ENCODE data around the gene ABCC1.
"Not testable (repeated sequence)": the region's sequence is repeated elsewhere in the genome, so short reads cannot be mapped to it uniquely, and the experiment has no call there.

ABCC1 gene

GRCh38 chr16:16147316-16147999 lies 198.0 kb downstream of the ABCC1 start:
- no peak for DNase-seq (ENCODE audit: low read depth)
- no peak for TF ChIP-seq CTCF (conservative IDR thresholded peaks at IDR 0.05; ENCODE audit: low read depth, low read length)
- H3K4me3 ChIP-seq (ENCODE audit: low read depth, low read length): no peak overlapping the region

- DNase-seq (ENCODE audit: low read depth): peak; percentile 12
Measured at GRCh38 chr16:16148000-16148599, 198.7 kb downstream of the ABCC1 start.

GRCh38 chr16:16148755-16149154 lies 199.3 kb downstream of the ABCC1 start:
- no peak overlapping the region for H3K4me3 ChIP-seq (ENCODE audit: low read depth, low read length)
- DNase-seq (ENCODE audit: low read depth): no peak
- TF ChIP-seq CTCF (conservative IDR thresholded peaks at IDR 0.05; ENCODE audit: low read depth, low read length): no peak

More at GRCh38 chr16:16148000-16148599, 198.7 kb downstream of the ABCC1 start:
- H3K4me3 ChIP-seq (ENCODE audit: low read depth, low read length): not testable (repeated sequence)

- no peak for TF ChIP-seq CTCF (conservative IDR thresholded peaks at IDR 0.05; ENCODE audit: low read depth, low read length)
- no peak for DNase-seq (ENCODE audit: low read depth)
Measured at GRCh38 chr16:16149710-16150116, 200.3 kb downstream of the ABCC1 start.

GRCh38 chr16:16150117-16150877 lies 200.9 kb downstream of the ABCC1 start:
- H3K4me3 ChIP-seq (ENCODE audit: low read depth, low read length): no peak overlapping the region
- no peak for TF ChIP-seq CTCF (conservative IDR thresholded peaks at IDR 0.05; ENCODE audit: low read depth, low read length)

More at GRCh38 chr16:16149710-16150116, 200.3 kb downstream of the ABCC1 start:
- no peak overlapping the region for H3K4me3 ChIP-seq (ENCODE audit: low read depth, low read length)

GRCh38 chr16:16150878-16151152 lies 201.4 kb downstream of the ABCC1 start:
- H3K4me3 ChIP-seq (ENCODE audit: low read depth, low read length): no peak overlapping the region
- TF ChIP-seq CTCF (conservative IDR thresholded peaks at IDR 0.05; ENCODE audit: low read depth, low read length): no peak
- DNase-seq (ENCODE audit: low read depth): no peak

More at GRCh38 chr16:16150117-16150877, 200.9 kb downstream of the ABCC1 start:
- peak; percentile 44 for DNase-seq (ENCODE audit: low read depth)

GRCh38 chr16:16151315-16151714 lies 201.9 kb downstream of the ABCC1 start:
- H3K4me3 ChIP-seq (ENCODE audit: low read depth, low read length): no peak overlapping the region
- no peak for TF ChIP-seq CTCF (conservative IDR thresholded peaks at IDR 0.05; ENCODE audit: low read depth, low read length)
- DNase-seq (ENCODE audit: low read depth): peak; percentile 30

- not testable (repeated sequence) for H3K4me3 ChIP-seq (ENCODE audit: low read depth, low read length); DNase-seq (ENCODE audit: low read depth)
Measured at GRCh38 chr16:16153000-16153399, 203.6 kb downstream of the ABCC1 start.

Measured in choroid plexus epithelial cell (primary cell).